ENCODE results near the gene ITIH1. TPM values are rescaled to one million over a fixed set of nuclear protein-coding genes. Genes with fewer than 3 reads are reported as not detected.

Gene ITIH1
- total RNA-seq, 1 experiment from 2014 or later = not detected

DNA sequence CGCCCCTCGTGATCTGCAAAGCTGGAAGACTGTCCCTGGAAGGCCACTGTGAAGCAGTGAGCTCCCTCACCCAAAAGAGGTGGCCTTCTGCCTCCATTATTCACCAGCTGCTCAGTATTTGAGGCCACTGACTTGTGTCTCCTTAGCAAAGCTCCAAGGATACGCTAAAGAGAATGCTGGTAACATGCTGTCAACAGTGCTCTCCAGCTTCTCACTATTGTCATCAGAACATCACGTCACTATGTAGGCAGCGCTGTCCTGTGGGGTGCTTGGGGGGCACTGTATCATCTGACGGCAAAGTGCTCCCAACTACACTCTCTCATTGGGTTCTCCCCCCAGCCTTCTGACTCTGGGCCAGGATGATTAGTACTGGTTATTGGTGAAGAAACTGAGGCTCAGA is 38.8 kb downstream of the ITIH1 start:
- CTCF ChIA-PET = interaction anchor here (0.6 kb wide), 1 partner anchor 662 kb away, joined by 9 read pairs; the partner anchor contains the start of gene POC1A
- Histone ChIP-seq H3K4me2 (no peak overlapping the region), H4K20me1 (ENCODE audit: insufficient read depth) (no peaks in the 10 kb centered on the region), H3K79me2 (ENCODE audit: low read depth) (no peaks in the 10 kb centered on the region), H2AFZ (no peak overlapping the region), H3K4me3 (no peak overlapping the region), H3K9me2 (ENCODE audit: insufficient read depth) (no peaks in the 10 kb centered on the region), H3K36me3 (ENCODE audit: low read depth) (no peaks in the 10 kb centered on the region), H3K27me3 (ENCODE audit: insufficient read depth, low read depth) (no peaks in the 10 kb centered on the region), H3F3A (ENCODE audit: insufficient read depth, low read depth) (no peaks in the 10 kb centered on the region), H3K27ac (no peak overlapping the region), H3K4me1 (replicated peaks; ENCODE audit: insufficient read depth) (no peaks in the 10 kb centered on the region), H3K9me3 (ENCODE audit: insufficient read depth, low read depth) (no peaks in the 10 kb centered on the region)
- no peak for DNase-seq
- no TSS peak for BruUV-seq (replicated peaks)
- POLR2A ChIA-PET (ENCODE audit: unreplicated experiment) = no interaction called here
- intact Hi-C loops (cut with micrococcal nuclease; ENCODE audit: unreplicated experiment) = no loop called here
- no peak for TF ChIP-seq CTCF (conservative IDR thresholded peaks at IDR 0.05)
- no peak for TF ChIP-seq EZH2 (IDR thresholded peaks at IDR 0.05; ENCODE audit: low read depth)

GRCh38 chr3:52816654-52817053 is 39.3 kb downstream of the ITIH1 start:
- Histone ChIP-seq H3K4me2 (no peak overlapping the region), H2AFZ (no peak overlapping the region), H3K27ac (no peak overlapping the region), H3K79me2 (ENCODE audit: low read depth) (no peaks in the 10 kb centered on the region), H3K27me3 (ENCODE audit: insufficient read depth, low read depth) (no peaks in the 10 kb centered on the region), H3K4me1 (replicated peaks; ENCODE audit: insufficient read depth) (no peaks in the 10 kb centered on the region), H3K9me3 (ENCODE audit: insufficient read depth, low read depth) (no peaks in the 10 kb centered on the region), H3K9me2 (ENCODE audit: insufficient read depth) (no peaks in the 10 kb centered on the region), H3K36me3 (ENCODE audit: low read depth) (no peaks in the 10 kb centered on the region), H3F3A (ENCODE audit: insufficient read depth, low read depth) (no peaks in the 10 kb centered on the region), H4K20me1 (ENCODE audit: insufficient read depth) (no peaks in the 10 kb centered on the region), H3K4me3 (no peak overlapping the region)
- DNase-seq = no peak
- no peak for TF ChIP-seq EZH2 (IDR thresholded peaks at IDR 0.05; ENCODE audit: low read depth)
- no peak for TF ChIP-seq CTCF (conservative IDR thresholded peaks at IDR 0.05)
- CTCF ChIA-PET = no interaction called here
- intact Hi-C loops (cut with micrococcal nuclease; ENCODE audit: unreplicated experiment) = no loop called here
- no TSS peak for BruUV-seq (replicated peaks)
- POLR2A ChIA-PET (ENCODE audit: unreplicated experiment) = no interaction called here

DNA sequence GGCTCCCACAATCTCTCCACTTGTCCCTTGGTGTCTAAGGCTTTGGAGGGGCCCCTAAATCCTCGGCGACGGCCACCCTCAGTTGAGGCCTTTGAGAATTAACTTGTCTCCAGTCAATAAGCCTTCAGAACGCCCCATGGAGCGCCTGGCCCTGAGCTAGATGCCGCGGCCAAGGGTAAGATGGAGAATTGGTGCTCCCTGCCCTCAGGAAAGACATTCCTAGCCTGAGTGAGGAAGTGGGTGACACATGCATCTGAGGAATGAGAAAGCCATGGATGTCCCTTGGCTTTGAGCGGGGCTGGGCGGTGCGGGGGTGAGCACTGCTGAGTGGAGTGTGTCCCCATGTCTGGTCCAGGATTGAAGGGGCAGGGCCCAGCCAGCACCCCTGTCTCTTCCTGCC is 39.8 kb downstream of the ITIH1 start:
- H3K9me3 ChIP-seq (ENCODE audit: insufficient read depth, low read depth) = no peaks in the 10 kb centered on the region
- H3K4me1 ChIP-seq (replicated peaks; ENCODE audit: insufficient read depth) = no peaks in the 10 kb centered on the region
- H3K4me3 ChIP-seq = no peak overlapping the region
- no peaks in the 10 kb centered on the region for H3K36me3 ChIP-seq (ENCODE audit: low read depth)
- TF ChIP-seq CTCF (conservative IDR thresholded peaks at IDR 0.05) (no peak), EZH2 (IDR thresholded peaks at IDR 0.05; ENCODE audit: low read depth) (no peak)
- intact Hi-C loops (cut with micrococcal nuclease; ENCODE audit: unreplicated experiment) = no loop called here
- no peak overlapping the region for H2AFZ ChIP-seq
- CTCF ChIA-PET = no interaction called here
- no peaks in the 10 kb centered on the region for H3K9me2 ChIP-seq (ENCODE audit: insufficient read depth)
- H3K79me2 ChIP-seq (ENCODE audit: low read depth) = no peaks in the 10 kb centered on the region
- H4K20me1 ChIP-seq (ENCODE audit: insufficient read depth) = no peaks in the 10 kb centered on the region
- no peaks in the 10 kb centered on the region for H3F3A ChIP-seq (ENCODE audit: insufficient read depth, low read depth)
- H3K27me3 ChIP-seq (ENCODE audit: insufficient read depth, low read depth) = no peaks in the 10 kb centered on the region
- POLR2A ChIA-PET (ENCODE audit: unreplicated experiment) = no interaction called here
- no TSS peak for BruUV-seq (replicated peaks)
- no peak overlapping the region for H3K27ac ChIP-seq
- DNase-seq = no peak
- no peak overlapping the region for H3K4me2 ChIP-seq
